Kidney epithelial cell (primary cell): ENCODE results near the gene CCDC88B. TPM values are rescaled to one million over a fixed set of nuclear protein-coding genes. Genes with fewer than 3 reads are reported as not detected.
"Not testable (repeated sequence)": the region's sequence is repeated elsewhere in the genome, so short reads cannot be mapped to it uniquely, and the experiment has no call there.

Experiments used
- DNase-seq: peaks from one replicate; pipeline ENCODE4 v3.0.0-alpha.2; 2010; ENCODE audit warnings: low read depth
- H3K27me3 ChIP-seq: 2 replicates; pipeline ENCODE4 v1.6.0; 2011; ENCODE audit warnings: low read length; ENCODE audit not compliant: control insufficient read depth, insufficient read depth
- H3K36me3 ChIP-seq: 2 replicates; pipeline ENCODE4 v1.5.1; 2011; ENCODE audit warnings: low read length; ENCODE audit not compliant: control insufficient read depth, insufficient read depth
- H3K4me3 ChIP-seq: 2 replicates; pipeline ENCODE4 v1.5.1; 2011; ENCODE audit warnings: low read depth, mild to moderate bottlenecking, control low read depth, low read length
- CTCF ChIP-seq: IDR thresholded peaks from 2 replicates; pipeline ENCODE4 v1.5.1; 2011; ENCODE audit warnings: mild to moderate bottlenecking, moderate library complexity, low read length, control low read depth, inconsistent platforms; ENCODE audit not compliant: insufficient read depth, poor library complexity, severe bottlenecking
- total RNA-seq: library from RNA; depleted of rRNA; stranded (reverse); fragments of >200 nt; gene quantifications from 2 replicates; pipeline ENCODE4 v1.2.3, GENCODE V29; 2015

The CCDC88B gene
- total RNA-seq, 1 donor from 2014 or later: 1.3 TPM

- H3K36me3 ChIP-seq: peaks cover 6% of the 10 kb centered on the region
- no peak overlapping the region for H3K4me3 ChIP-seq
- DNase-seq: no peak
- TF ChIP-seq CTCF: no peak
- no peaks in the 10 kb centered on the region for H3K27me3 ChIP-seq
Observed at GRCh38 chr11:64321026-64321425, 19.0 kb upstream of the CCDC88B start.

- no peak for DNase-seq
- H3K4me3 ChIP-seq: no peak overlapping the region
- no peaks in the 10 kb centered on the region for H3K27me3 ChIP-seq
- H3K36me3 ChIP-seq: peaks cover 3% of the 10 kb centered on the region
- no peak for TF ChIP-seq CTCF
Observed at GRCh38 chr11:64321533-64321932, 18.5 kb upstream of the CCDC88B start.

- no peak for DNase-seq
- no peak overlapping the region for H3K4me3 ChIP-seq
- peaks cover 3% of the 10 kb centered on the region for H3K36me3 ChIP-seq
- no peaks in the 10 kb centered on the region for H3K27me3 ChIP-seq
- no peak for TF ChIP-seq CTCF
Observed at GRCh38 chr11:64322925-64323260, 17.1 kb upstream of the CCDC88B start.

GRCh38 chr11:64323373-64323772, 16.6 kb upstream of the CCDC88B start:
- no peak overlapping the region for H3K4me3 ChIP-seq
- no peak for DNase-seq
- no peaks in the 10 kb centered on the region for H3K27me3 ChIP-seq
- H3K36me3 ChIP-seq: peaks cover 3% of the 10 kb centered on the region
- no peak for TF ChIP-seq CTCF

DNA sequence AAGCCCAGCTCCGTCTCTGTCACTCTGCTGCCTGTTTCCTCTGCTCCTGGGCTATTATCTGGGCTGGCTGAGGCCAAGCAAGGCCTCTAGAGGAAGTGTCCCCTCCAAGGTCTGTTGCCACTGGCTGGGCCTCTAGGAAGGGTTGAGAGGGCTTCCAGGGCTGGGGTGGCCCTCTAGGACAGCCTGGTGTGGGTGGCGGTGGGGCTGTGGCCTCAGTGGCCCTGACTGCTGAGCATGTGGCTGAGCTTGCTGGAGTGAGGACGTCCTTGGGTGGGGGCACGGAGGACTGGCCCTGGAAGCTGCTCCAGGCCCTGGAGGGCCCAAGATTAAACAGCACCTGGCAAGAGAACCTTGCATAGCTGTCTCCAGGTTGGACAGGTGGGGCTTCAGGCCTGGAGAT, 16.0 kb upstream of the CCDC88B start:
- H3K36me3 ChIP-seq, H3K27me3 ChIP-seq, DNase-seq, H3K4me3 ChIP-seq: not testable (repeated sequence)

DNA sequence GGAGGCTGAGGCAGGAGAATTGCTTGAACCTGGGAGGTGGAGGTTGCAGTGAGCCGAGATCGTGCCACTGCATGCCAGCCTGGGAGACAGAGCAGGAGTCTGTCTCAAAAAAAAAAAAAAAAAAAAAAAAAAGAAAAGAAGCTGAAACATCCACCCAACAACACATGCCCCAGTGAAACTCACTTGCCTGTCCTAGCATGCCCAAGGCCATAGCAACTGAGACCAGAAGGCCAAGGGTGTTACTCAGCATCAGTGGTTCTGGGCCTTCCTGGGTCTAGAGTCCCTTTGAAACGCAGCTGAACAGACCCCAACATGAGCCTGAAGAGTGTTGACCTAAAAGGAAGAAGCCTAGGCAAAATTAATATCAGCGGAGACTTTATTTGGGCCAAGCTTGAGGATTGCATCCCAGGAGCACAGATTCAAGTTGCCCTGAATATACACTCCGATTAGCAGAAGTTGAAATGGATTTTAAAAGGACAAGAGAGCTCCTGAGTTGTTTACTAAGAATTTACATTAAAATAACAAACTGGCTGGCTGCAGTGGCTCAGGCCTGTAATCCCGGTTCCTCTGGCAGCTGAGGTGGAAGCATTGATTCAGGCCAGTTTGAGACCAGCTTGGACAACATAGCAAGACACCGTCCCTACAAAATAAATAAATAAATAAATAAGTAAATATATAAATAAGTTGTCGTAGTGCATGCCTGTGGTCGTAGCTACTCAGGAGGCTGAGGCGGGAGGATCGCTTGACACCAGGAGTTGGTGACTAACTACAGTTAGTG, 15.1 kb upstream of the CCDC88B start:
- Histone ChIP-seq H3K4me3 (no peak overlapping the region), H3K27me3 (no peaks in the 10 kb centered on the region), H3K36me3 (peaks cover 3% of the 10 kb centered on the region)
- no peak for TF ChIP-seq CTCF
- DNase-seq: no peak
